Measurements from ENCODE around the gene RASSF1.
A peak's percentile ranks its signal among the peaks of the same experiment; 100 is the strongest.

RASSF1 gene

DNA sequence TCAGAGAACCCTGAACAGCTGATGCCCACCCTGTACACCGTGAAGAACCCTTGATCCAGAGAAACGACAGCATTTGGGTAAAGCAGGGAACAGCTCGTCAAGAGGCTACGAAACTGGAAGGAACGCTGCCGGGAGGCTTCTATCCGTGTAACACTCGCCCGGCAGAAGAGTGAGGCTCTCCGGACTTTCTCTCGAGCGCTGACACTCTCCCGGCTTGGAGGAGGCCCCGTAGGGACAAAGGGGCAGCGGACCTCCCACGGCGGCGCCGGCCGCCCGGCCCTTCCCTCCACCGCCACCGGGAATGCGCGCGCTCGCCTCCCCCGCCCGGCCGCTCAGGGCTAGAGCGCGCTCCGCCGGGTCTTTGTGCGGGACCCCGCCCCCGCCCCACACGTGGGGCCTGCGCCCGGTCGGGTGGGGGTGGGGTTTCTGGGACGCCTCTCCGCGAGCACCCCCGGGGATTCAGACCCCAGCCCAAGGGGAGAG, 19.7 kb downstream of the RASSF1 start:
- in situ Hi-C loops (cut with HindIII; ENCODE audit: low sequenced_read_pairs), result no loop called here
- TF ChIP-seq, protein P1, sequence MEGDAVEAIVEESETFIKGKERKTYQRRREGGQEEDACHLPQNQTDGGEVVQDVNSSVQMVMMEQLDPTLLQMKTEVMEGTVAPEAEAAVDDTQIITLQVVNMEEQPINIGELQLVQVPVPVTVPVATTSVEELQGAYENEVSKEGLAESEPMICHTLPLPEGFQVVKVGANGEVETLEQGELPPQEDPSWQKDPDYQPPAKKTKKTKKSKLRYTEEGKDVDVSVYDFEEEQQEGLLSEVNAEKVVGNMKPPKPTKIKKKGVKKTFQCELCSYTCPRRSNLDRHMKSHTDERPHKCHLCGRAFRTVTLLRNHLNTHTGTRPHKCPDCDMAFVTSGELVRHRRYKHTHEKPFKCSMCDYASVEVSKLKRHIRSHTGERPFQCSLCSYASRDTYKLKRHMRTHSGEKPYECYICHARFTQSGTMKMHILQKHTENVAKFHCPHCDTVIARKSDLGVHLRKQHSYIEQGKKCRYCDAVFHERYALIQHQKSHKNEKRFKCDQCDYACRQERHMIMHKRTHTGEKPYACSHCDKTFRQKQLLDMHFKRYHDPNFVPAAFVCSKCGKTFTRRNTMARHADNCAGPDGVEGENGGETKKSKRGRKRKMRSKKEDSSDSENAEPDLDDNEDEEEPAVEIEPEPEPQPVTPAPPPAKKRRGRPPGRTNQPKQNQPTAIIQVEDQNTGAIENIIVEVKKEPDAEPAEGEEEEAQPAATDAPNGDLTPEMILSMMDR (IDR thresholded peaks at IDR 0.05; ENCODE audit: low read depth, low read length, missing control alignments), result no peak
- DNase-seq (ENCODE audit: low read depth), result no peak
- H3K4me3 ChIP-seq (ENCODE audit: low read depth, low read length), result peak overlapping the region; percentile 77

DNA sequence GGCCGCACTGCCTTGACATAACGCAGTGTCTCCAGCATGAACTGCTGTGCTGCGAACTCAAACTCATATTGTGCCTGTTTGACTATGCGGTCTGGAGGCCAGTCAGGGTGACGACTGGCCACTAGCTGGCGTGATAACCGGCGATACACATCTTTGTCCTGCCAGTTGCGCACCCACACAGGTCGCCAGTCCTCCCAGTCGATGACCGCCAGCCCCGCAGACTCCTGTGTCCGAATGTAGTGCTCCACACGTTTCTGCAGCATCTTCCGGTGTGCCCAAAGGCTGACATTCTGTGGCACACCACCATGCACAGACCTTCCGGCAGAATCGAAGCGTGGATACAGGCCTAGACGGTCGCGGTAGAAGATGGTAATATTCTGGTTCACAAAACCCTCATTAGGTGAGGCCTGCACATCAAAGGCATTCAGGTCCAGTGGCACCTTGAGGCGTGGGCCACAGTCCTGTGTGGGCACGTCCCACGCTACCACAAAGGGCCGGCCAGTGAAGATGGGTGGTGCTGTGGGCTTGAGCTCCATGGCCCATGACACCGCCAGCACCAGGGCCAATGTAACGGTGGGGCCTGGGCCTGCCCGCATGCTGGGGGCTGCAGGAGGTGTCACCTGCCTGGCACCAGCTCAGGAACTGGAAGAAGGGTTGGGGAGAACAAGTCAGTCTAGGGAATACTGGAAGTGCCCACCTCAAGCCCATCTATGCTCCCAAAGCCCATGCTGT, 20.6 kb downstream of the RASSF1 start:
- no peak for DNase-seq (ENCODE audit: low read depth)
- TF ChIP-seq, protein P1 (IDR thresholded peaks at IDR 0.05; ENCODE audit: low read depth, low read length, missing control alignments), result no peak
- in situ Hi-C loops (cut with HindIII; ENCODE audit: low sequenced_read_pairs), result no loop called here
- peak overlapping the region; percentile 77 for H3K4me3 ChIP-seq (ENCODE audit: low read depth, low read length)

DNA sequence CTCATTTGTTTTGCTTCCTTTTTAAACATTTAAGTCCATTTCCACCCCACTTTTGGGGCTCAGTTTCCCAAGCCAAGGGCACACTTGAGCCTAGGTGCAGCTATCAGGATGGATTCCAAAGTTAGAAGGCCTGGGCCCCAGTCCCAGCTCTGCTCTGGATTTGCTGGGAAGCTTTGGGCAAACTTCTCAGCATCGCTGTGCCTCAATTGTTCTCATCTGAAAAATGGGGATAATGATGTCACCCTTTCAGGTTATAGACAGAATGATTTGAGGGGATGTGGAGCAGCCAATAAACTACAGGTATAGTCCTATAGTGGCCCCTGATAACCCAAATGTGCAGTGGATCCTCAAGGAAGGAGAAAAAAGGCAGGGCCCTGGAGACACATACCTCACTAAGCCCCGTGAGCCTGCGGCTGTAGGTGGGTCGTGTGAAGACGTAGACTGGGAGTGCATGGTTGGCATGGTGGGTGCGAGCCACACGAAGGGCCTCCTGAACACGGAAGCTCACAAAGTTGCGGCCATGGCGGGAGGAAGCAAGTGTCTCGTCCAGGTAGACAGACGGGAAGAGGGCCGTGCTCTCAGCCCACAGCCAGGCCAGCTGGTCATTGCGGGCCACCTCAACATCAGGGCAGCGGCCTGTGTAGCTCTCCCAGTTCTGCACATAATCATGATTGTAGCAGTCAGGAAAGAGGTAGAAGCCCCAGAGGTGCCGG, 21.3 kb downstream of the RASSF1 start:
- no peak for DNase-seq (ENCODE audit: low read depth)
- TF ChIP-seq, protein P1 (IDR thresholded peaks at IDR 0.05; ENCODE audit: low read depth, low read length, missing control alignments), result no peak
- H3K4me3 ChIP-seq (ENCODE audit: low read depth, low read length), result no peak overlapping the region
- in situ Hi-C loops (cut with HindIII; ENCODE audit: low sequenced_read_pairs), result no loop called here

DNA sequence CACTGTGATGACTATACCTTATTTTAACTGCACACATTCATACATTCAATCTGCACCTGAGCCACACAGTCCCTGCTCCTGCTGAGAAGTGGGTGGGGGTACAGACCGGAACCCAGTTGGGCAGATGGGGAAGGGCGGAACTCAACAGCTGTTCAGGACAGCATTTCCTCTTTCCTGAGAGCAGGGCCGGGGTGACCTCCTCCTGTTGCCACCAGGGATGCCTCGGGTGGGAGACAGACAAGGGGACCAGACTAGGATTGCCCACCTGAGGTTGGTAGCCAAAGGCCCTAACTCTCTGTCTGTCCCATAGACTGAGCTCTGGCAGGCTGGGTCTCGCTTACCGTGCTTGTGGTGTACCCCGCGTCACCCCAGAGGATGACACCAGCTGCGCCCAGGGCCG, 22.0 kb downstream of the RASSF1 start:
- no peak for DNase-seq (ENCODE audit: low read depth)
- in situ Hi-C loops (cut with HindIII; ENCODE audit: low sequenced_read_pairs), result no loop called here
- TF ChIP-seq, protein P1 (IDR thresholded peaks at IDR 0.05; ENCODE audit: low read depth, low read length, missing control alignments), result no peak
- H3K4me3 ChIP-seq (ENCODE audit: low read depth, low read length), result no peak overlapping the region

DNA sequence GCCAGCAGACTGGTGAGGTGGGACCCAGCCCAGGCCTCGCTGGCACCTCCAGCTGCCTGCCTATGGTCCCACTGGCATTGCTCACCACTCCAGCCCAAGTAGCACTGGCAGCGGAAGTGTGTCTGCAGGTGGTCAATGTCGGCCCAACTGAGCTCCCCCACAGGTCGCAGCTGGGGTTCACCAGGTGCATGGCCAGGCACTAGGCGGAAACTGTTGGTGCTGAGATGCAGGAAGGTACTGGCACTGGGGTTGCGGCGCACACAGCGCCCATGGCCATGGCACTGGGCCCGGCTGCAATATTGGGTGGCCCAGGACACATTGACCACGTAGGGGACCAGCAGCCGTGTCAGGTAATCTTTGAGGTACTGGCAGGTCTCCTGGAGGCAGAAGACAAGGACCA, 22.5 kb downstream of the RASSF1 start:
- in situ Hi-C loops (cut with HindIII; ENCODE audit: low sequenced_read_pairs), result no loop called here
- no peak overlapping the region for H3K4me3 ChIP-seq (ENCODE audit: low read depth, low read length)
- no peak for DNase-seq (ENCODE audit: low read depth)
- TF ChIP-seq, protein P1 (IDR thresholded peaks at IDR 0.05; ENCODE audit: low read depth, low read length, missing control alignments), result no peak

DNA sequence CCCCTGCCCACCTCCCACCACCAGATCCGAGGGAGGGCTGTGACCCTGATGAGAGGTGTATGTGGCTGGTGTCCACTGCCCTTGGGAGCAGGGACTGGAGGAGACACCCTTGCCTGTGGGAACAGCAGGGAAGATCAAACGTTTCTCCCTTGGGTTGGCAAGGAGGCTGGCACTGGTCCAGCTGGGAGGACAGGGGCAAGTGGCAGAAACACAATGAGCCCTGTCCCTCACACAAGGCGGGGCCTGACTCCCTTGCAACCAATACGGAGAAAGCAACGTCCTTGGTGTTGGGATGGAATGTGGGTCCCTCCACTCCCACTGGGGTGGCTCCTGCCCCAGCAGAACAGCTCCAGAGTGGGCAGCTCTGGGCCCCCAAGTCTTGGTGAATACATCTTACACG, 23.3 kb downstream of the RASSF1 start:
- in situ Hi-C loops (cut with HindIII; ENCODE audit: low sequenced_read_pairs), result no loop called here
- no peak for DNase-seq (ENCODE audit: low read depth)
- no peak overlapping the region for H3K4me3 ChIP-seq (ENCODE audit: low read depth, low read length)
- TF ChIP-seq, protein P1 (IDR thresholded peaks at IDR 0.05; ENCODE audit: low read depth, low read length, missing control alignments), result no peak

All from astrocyte of the cerebellum (primary cell).